Measurements from ENCODE around the gene DYSF.

Gene DYSF

DNA sequence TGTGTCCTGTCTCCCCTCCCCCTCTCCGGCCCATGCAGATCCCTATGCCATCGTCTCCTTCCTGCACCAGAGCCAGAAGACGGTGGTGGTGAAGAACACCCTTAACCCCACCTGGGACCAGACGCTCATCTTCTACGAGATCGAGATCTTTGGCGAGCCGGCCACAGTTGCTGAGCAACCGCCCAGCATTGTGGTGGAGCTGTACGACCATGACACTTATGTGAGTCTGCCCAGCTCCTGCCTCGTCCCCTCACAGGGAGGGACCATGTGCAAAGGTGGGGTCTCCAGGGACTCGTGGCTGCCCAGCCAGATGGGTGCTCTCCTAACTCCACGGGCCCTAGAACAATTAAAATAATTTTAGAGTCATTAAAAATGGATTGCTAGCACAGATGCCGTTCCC is 145.2 kb downstream of the DYSF start:
- TF ChIP-seq GATA2 (IDR thresholded peaks at IDR 0.05; ENCODE audit: low read depth, low read length) (no peak), GATA3 (IDR thresholded peaks at IDR 0.05; ENCODE audit: low read depth, low read length) (no peak)

DNA sequence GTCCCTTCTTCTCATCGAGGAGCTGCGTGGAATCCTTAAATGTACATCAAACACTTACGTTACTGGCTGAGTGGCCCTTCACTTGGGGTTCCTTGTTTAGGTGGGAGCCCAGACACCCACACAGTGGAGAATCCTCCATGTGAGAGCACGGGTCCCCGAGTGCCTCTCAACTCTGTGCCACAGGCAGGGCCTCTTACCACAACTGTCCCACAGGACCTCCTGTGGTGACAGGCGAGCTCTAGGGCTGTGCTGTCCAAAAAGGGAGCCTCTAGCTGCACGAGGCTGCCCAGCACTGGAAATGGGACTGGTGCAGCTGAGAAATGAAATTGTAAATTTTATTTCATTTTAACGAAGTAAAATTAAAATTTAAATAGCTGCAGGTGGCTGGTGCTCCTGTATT is 145.7 kb downstream of the DYSF start:
- TF ChIP-seq GATA3 (IDR thresholded peaks at IDR 0.05; ENCODE audit: low read depth, low read length): no peak
- no peak for TF ChIP-seq GATA2 (IDR thresholded peaks at IDR 0.05; ENCODE audit: low read depth, low read length)

DNA sequence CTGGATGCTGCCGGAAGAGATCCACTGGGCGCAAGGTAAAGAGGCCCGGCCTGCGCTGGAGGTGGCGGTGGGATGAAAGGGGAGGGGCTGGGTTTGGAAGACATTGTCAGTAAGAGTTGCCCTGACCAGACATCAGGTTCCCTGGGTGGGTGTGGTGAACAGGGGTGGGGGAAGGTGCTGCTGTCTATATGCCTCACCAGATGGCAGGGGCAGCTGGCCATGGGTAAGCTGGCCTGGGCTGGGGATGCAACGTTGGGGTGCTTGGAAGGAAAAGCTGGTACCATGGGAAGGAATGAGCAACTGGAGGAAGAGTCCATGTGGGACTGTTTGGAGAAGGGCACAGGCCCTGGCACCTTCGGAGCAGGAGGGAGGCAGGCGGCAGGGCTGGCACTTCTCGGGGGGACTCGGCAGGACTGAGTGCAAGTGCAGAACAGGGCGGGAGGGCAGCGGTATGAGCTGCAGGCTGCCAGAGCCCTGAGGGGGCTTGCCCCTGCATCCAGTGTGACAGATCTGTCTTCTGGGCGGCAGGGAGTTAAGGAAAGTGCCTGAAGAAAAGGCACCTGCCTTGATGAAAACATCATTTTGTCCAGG is 146.4 kb downstream of the DYSF start:
- TF ChIP-seq GATA2 (IDR thresholded peaks at IDR 0.05; ENCODE audit: low read depth, low read length) (no peak), GATA3 (IDR thresholded peaks at IDR 0.05; ENCODE audit: low read depth, low read length) (no peak)

DNA sequence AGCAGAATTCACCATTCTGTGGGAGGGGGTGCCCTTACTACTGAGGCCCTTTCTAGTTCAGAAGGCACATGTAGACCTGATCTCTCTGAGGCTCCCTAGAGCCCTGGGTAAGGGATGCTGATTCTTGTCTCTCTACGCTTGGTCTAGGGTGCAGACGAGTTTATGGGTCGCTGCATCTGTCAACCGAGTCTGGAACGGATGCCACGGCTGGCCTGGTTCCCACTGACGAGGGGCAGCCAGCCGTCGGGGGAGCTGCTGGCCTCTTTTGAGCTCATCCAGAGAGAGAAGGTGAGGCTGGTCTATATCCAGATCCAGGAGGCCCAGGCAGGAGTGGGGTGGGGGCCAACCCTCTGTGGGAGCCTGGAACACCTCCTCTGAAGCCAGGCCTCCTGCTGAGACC is 147.2 kb downstream of the DYSF start:
- TF ChIP-seq GATA2 (IDR thresholded peaks at IDR 0.05; ENCODE audit: low read depth, low read length) (no peak), GATA3 (IDR thresholded peaks at IDR 0.05; ENCODE audit: low read depth, low read length) (no peak)

DNA sequence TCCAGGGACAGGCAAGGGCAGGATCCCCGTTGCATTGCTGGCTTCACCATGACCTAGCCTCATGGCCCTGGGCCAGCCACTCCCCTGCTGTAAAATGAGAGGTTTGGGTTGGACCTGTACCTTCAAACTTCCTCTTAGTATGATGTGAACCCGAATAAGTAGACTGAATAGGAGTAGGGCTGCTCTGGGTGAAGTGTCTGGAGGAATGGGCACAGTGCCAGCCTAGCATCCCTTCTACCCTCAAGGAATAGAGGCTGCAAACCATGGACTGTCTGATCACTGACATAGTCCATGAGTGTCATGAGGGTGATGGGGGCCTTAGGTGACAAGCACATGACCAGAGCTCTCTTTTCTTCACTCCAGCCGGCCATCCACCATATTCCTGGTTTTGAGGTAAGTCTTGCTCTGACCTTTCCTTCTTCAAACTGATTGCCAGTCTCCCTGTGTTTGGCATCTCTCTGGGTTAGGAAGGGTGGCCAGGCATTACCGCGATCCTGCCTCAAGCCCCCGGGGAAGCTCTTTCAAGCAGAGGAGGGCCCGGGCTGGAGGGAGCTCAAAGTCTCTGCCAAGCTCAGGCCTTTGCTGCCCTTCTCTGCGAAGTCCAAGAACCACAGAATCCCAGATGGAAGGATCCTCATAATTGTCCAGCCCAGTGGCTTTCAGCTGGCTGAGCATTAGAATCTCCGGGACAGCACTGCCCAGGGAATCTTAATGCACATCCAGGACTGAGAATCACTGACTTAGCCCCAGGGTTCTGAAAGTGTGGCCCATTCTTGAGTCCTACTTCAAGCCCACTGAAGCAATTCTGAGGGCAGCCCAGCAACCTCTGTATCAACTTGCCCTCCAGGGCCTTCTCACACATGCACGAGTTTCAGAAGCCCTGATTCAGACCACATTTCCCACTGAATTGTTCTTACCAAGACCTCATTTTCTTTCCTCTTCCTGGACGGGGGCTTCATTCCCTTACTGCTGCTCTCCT is 148.1 kb downstream of the DYSF start:
- TF ChIP-seq GATA2 (IDR thresholded peaks at IDR 0.05; ENCODE audit: low read depth, low read length): no peak
- TF ChIP-seq GATA3 (IDR thresholded peaks at IDR 0.05; ENCODE audit: low read depth, low read length): no peak

DNA sequence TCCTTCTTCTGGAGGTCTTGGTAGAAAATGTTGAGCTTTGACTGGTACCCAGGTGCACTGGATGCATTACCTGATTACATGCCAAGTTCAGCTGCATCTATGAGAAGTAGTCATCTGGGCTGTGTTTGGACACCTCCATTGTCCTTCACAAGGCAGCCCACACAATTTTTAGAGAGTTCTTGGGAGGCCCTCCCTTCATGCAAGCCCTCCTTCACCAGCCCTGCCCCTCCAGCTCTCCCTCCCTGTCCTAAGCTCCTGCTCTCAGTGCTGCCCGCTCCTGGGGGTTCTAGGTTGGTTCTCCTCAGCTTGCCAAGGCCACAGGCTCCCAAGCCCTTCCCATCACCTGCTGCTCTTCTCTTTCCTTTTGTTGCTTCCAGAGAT is 148.7 kb downstream of the DYSF start:
- TF ChIP-seq GATA2 (IDR thresholded peaks at IDR 0.05; ENCODE audit: low read depth, low read length) (no peak), GATA3 (IDR thresholded peaks at IDR 0.05; ENCODE audit: low read depth, low read length) (no peak)

DNA sequence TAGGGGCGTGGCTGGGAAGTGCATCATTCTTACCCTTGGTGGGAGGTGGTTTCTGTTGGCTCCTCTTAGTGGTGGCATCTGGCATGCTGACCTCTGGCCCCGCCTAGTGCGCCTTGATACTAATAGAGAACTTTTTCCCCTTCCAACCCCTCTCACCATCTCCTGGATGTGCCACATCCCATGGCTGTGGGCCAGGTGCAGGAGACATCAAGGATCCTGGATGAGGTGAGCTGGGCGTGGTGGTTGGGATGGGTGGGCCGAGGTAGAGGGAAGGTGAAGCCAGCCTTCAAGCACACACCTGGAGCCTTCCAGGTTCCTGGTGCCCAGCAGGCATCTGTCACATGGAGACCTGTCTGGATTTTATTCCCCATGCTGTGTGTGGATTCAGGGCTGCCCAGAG is 149.2 kb downstream of the DYSF start:
- TF ChIP-seq GATA2 (IDR thresholded peaks at IDR 0.05; ENCODE audit: low read depth, low read length) (no peak), GATA3 (IDR thresholded peaks at IDR 0.05; ENCODE audit: low read depth, low read length) (no peak)

DNA sequence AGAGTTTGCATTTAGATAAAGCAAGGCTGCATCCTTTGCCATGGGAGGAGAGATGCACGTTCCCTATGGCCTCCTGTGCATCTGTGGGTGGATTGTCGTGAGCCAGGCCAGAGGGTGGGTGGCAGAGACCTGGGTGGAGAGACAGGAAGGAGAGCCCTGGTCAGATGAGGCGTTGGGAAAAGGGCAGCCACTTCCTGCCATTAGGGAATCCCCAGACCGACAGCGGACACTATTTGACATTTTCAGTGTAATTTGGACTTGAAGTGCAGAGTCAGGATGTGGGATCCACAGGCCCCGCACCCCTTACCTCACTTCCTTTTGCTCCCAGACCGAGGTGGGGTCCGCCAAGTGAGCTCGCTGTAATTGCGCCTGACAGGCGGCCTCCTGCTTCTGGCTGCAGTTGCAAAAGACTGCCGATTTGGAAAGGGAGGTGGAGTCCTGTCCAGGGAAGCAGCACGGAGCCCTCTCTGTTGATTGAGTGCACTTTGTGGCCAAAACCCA is 150.0 kb downstream of the DYSF start:
- TF ChIP-seq GATA2 (IDR thresholded peaks at IDR 0.05; ENCODE audit: low read depth, low read length): no peak
- no peak for TF ChIP-seq GATA3 (IDR thresholded peaks at IDR 0.05; ENCODE audit: low read depth, low read length)

DNA sequence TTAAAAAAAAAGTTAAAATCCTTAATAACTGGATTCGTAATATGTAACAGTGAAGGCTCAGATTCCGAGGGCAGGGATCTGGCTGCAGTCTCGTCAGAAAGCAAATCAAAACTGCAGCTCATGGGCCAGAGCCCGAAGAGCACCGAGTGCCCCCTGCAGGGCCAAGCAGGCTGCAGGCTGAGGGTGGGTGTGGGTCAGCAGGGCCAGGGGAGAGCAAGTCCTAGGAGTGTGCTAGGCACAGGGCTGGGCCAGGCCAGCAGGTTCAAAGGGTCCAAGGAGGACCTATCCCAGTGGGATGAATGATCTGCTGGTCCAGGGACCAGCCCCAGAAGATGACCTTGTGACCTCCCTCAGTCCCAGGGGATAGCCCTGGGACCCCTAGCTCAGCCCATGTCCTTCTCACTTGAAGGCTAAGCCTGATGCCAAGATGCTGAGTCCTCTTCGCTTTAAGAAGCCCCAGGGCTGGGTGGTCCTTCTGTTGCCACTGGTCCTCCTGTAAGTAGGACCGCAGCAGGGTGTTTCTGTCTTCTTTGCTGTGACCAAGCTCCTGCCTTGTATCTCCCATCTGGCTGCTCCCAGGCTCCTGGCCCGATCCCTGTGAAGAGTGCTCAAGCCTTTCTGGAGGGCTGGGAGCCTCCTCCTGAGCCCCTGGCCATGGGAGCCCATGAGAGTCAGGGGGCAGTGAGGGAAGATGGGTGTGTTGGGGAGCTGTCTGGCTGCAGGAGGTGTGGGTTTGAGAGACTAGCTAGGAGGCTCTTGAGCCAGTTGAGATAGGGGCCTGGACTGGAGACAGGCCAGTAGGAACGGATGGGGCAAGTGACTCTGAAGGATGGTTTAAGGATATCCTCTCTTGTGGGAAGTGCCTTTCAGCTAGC is 150.7 kb downstream of the DYSF start:
- TF ChIP-seq GATA2 (IDR thresholded peaks at IDR 0.05; ENCODE audit: low read depth, low read length) (no peak), GATA3 (IDR thresholded peaks at IDR 0.05; ENCODE audit: low read depth, low read length) (no peak)

DNA sequence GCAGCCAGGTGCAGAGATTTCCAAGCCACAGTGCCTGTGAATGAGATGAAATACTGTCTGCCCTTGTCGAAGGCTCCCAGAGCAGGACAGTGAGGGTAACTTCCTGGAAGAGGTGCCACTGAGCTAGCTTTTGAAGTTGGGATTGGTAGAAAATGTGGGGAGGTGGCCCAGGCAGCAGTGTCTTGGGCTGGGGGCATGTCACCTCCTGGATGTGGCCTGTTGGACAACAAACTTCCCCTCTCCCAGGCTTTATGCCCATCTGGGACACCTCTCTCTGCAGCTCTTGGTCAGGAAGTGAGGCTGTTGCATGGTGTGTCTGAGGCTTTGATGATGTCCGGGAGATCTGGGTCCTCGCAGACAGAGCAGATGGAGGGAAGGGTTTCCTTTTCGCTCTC is 151.4 kb downstream of the DYSF start:
- TF ChIP-seq GATA3 (IDR thresholded peaks at IDR 0.05; ENCODE audit: low read depth, low read length): no peak
- TF ChIP-seq GATA2 (IDR thresholded peaks at IDR 0.05; ENCODE audit: low read depth, low read length): no peak

DNA sequence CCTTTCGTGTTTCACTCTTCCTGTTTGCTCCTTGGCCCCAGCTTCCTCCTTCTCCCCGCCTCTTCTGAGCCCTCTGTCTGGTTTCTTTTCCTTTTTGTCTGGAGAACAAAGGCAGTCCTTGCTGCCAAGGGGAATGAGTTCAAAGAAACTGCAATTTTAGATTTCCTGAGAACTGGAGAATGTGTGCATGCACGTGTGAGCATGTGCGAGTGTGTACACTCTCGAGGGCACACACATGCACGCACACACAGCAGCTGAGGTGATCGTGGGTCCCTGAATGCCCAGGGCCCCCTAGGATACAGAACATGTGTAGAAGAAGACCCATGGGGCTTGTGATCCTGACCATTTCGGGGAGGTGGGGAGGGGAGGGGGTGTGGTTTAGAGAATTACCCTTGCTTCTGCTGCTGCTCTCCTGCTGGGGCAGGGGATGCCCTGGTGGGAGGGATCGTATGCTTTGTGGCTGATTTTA is 151.8 kb downstream of the DYSF start:
- TF ChIP-seq GATA2 (IDR thresholded peaks at IDR 0.05; ENCODE audit: low read depth, low read length) (no peak), GATA3 (IDR thresholded peaks at IDR 0.05; ENCODE audit: low read depth, low read length) (no peak)

DNA sequence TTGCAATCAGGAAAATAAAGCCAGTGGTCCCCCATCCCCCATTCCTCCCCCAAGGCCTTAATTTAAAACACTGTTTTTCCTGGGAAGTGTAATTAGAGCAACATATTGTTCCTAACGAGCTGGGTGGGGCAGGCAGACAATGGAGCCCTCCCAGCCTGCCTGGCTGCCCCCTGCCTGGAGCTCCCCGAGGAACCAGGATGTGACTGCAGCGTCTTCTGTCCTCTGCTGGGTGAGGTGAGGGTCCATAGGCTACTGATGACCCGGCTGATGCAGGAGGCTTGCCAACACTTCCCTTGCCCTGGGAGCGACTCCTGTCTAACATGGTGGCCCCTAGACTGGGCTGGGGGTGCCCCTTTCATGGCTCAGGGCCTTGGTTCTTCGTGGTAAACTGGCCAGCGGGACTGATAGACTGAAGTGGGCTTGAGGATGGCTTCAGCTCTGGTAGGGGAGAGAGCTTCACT is 152.4 kb downstream of the DYSF start:
- TF ChIP-seq GATA3 (IDR thresholded peaks at IDR 0.05; ENCODE audit: low read depth, low read length): no peak
- TF ChIP-seq GATA2 (IDR thresholded peaks at IDR 0.05; ENCODE audit: low read depth, low read length): no peak

DNA sequence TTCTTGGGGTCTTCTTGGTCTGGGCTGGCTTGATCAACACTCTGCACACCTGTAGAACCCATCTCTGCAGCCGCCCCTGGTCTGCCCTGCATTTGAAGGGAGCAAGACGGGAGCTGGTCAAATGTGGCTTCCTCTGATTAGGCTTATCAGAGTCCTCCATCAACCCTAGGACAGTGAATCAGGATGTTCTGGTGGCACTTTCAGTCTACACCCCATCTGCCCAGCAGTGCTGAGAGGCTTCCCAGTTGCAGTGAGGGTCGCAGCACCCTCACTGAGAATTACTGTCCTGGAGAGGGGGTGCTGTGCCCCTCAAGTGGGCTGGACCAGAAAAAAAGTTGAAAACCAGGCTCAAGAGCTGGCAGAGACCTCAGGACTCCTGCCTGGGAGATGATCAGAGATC is 152.9 kb downstream of the DYSF start:
- TF ChIP-seq GATA2 (IDR thresholded peaks at IDR 0.05; ENCODE audit: low read depth, low read length): no peak
- TF ChIP-seq GATA3 (IDR thresholded peaks at IDR 0.05; ENCODE audit: low read depth, low read length): no peak

All from SH-SY5Y (cell line).